ENCODE measurements around the gene PIGU. TPM values are rescaled to one million over a fixed set of nuclear protein-coding genes. Genes with fewer than 3 reads are reported as not detected.
"Not testable (repeated sequence)": the region's sequence is repeated elsewhere in the genome, so short reads cannot be mapped to it uniquely, and the experiment has no call there.

PIGU gene
- total RNA-seq, 1 donor: 9.0 TPM

DNA sequence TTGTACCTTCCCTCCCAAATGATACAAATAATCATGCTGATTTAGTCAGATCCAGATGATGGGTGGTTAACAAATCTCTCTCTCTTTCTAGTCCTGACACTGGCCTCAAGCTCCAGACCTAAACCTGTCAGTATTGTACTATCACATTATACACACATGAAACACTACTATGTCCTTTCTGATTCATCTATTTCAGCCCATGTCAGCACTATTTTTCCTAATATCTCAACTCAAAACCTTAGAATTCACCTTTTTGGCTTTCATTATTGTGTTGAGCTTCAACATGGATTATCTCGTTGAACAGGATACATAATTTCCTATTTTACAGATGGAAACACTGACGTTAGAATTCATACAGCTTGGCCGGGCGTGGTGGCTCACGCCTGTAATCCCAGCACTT lies 3.5 kb downstream of the PIGU start:
- no peaks in the 10 kb centered on the region for H3K27me3 ChIP-seq (ENCODE audit: insufficient read depth, low read length)
- TF ChIP-seq, protein P1, sequence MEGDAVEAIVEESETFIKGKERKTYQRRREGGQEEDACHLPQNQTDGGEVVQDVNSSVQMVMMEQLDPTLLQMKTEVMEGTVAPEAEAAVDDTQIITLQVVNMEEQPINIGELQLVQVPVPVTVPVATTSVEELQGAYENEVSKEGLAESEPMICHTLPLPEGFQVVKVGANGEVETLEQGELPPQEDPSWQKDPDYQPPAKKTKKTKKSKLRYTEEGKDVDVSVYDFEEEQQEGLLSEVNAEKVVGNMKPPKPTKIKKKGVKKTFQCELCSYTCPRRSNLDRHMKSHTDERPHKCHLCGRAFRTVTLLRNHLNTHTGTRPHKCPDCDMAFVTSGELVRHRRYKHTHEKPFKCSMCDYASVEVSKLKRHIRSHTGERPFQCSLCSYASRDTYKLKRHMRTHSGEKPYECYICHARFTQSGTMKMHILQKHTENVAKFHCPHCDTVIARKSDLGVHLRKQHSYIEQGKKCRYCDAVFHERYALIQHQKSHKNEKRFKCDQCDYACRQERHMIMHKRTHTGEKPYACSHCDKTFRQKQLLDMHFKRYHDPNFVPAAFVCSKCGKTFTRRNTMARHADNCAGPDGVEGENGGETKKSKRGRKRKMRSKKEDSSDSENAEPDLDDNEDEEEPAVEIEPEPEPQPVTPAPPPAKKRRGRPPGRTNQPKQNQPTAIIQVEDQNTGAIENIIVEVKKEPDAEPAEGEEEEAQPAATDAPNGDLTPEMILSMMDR (IDR thresholded peaks at IDR 0.05; ENCODE audit: extremely low read depth, low read depth, low read length): no peak
- no peaks in the 10 kb centered on the region for H3K9me3 ChIP-seq (ENCODE audit: low read depth, low read length)
- H3K27ac ChIP-seq (ENCODE audit: low read depth, low read length): no peak overlapping the region
- no peak overlapping the region for H3K4me3 ChIP-seq (ENCODE audit: insufficient read depth, low read length)
- H3K79me2 ChIP-seq (ENCODE audit: insufficient read depth, low read length): peaks cover 25% of the 10 kb centered on the region
- no peaks in the 10 kb centered on the region for H4K20me1 ChIP-seq (ENCODE audit: insufficient read depth, low read length)
- H3K4me1 ChIP-seq (ENCODE audit: insufficient read depth, low read length): peaks cover 9% of the 10 kb centered on the region
- no peak overlapping the region for H2AFZ ChIP-seq (ENCODE audit: low read length)
- H3K4me2 ChIP-seq (ENCODE audit: insufficient read depth, low read length): no peak overlapping the region
- DNase-seq (ENCODE audit: insufficient read length, low spot score, missing footprints): no peak
- H3K36me3 ChIP-seq (ENCODE audit: insufficient read depth, low read length): no peaks in the 10 kb centered on the region

DNA sequence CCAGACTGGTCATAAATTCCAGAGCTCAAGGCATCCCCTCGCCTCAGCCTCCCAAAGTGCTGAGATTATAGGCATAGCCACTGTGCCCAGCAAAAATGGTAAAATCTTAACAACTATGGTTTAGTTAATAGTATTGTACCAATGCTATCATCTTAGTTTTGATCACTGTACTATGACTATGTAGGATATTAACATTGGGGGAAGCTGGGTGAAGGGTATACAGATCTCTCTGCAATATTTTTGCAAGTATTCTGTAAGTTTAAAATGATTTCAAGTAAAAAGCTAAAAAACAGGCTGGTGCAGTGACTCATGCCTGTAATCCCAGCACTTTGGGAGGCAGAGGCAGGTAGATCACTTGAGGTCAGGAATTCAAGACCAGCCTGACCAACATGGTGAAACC lies 7.8 kb downstream of the PIGU start:
- TF ChIP-seq, protein P1 (IDR thresholded peaks at IDR 0.05; ENCODE audit: extremely low read depth, low read depth, low read length): no peak

GRCh38 chr20:34664751-34665150 lies 12.1 kb downstream of the PIGU start:
- not testable (repeated sequence) for DNase-seq (ENCODE audit: insufficient read length, low spot score, missing footprints); H3K4me3 ChIP-seq (ENCODE audit: insufficient read depth, low read length); H3K9me3 ChIP-seq (ENCODE audit: low read depth, low read length); H3K4me2 ChIP-seq (ENCODE audit: insufficient read depth, low read length); H3K4me1 ChIP-seq (ENCODE audit: insufficient read depth, low read length); H2AFZ ChIP-seq (ENCODE audit: low read length); H3K27ac ChIP-seq (ENCODE audit: low read depth, low read length); H3K27me3 ChIP-seq (ENCODE audit: insufficient read depth, low read length); H3K79me2 ChIP-seq (ENCODE audit: insufficient read depth, low read length); H3K36me3 ChIP-seq (ENCODE audit: insufficient read depth, low read length)
- H4K20me1 ChIP-seq (ENCODE audit: insufficient read depth, low read length): peaks cover 15% of the 10 kb centered on the region

More for the DNA sequence above, 7.8 kb downstream of the PIGU start:
- Histone ChIP-seq H3K36me3 (ENCODE audit: insufficient read depth, low read length) (no peaks in the 10 kb centered on the region), H2AFZ (ENCODE audit: low read length) (no peak overlapping the region), H3K27me3 (ENCODE audit: insufficient read depth, low read length) (no peaks in the 10 kb centered on the region), H3K9me3 (ENCODE audit: low read depth, low read length) (no peaks in the 10 kb centered on the region), H3K79me2 (ENCODE audit: insufficient read depth, low read length) (peaks cover 17% of the 10 kb centered on the region), H3K4me1 (ENCODE audit: insufficient read depth, low read length) (no peaks in the 10 kb centered on the region), H3K4me2 (ENCODE audit: insufficient read depth, low read length) (no peak overlapping the region), H3K4me3 (ENCODE audit: insufficient read depth, low read length) (no peak overlapping the region), H4K20me1 (ENCODE audit: insufficient read depth, low read length) (peaks cover 9% of the 10 kb centered on the region), H3K27ac (ENCODE audit: low read depth, low read length) (no peak overlapping the region)
- no peak for DNase-seq (ENCODE audit: insufficient read length, low spot score, missing footprints)

DNA sequence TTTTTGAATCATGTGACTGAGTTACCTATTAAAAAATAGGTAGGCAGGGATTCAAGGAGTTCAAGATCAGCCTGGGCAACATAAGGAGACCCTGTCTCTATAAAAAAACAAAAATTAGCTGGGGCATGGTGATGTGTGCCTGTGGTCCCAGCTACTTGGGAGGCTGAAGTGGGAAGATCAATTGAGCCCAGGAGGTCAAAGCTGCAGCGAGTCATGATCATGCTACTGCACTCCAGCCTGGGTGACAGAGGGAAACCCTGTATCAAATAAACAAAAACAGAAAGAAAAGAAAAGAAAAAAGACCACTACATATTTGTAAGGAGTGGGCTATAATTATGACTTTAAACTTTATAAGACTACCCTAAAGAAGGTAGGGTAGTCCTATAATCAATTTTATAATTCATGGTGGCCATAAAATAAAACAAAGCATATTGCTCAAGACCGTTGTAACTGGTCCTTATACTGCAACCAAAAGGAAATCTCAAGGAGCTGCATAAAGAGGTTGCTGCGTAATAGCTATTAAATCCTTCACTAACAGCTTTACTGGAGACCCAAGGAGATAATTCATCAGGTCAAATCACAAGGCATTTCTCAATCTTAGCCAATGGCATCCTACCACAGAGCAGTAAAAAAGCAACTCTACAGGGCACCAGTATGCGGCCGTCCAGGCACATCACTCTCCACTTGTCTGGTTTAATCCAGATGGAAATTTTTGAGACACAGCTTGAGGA lies 13.5 kb downstream of the PIGU start:
- no peak overlapping the region for H3K4me2 ChIP-seq (ENCODE audit: insufficient read depth, low read length)
- peaks cover 4% of the 10 kb centered on the region for H3K4me1 ChIP-seq (ENCODE audit: insufficient read depth, low read length)
- no peaks in the 10 kb centered on the region for H3K36me3 ChIP-seq (ENCODE audit: insufficient read depth, low read length)
- H4K20me1 ChIP-seq (ENCODE audit: insufficient read depth, low read length): peaks cover 15% of the 10 kb centered on the region
- no peak overlapping the region for H2AFZ ChIP-seq (ENCODE audit: low read length)
- no peak overlapping the region for H3K27ac ChIP-seq (ENCODE audit: low read depth, low read length)
- no peak overlapping the region for H3K4me3 ChIP-seq (ENCODE audit: insufficient read depth, low read length)
- H3K9me3 ChIP-seq (ENCODE audit: low read depth, low read length): no peaks in the 10 kb centered on the region
- peaks cover 5% of the 10 kb centered on the region for H3K79me2 ChIP-seq (ENCODE audit: insufficient read depth, low read length)
- H3K27me3 ChIP-seq (ENCODE audit: insufficient read depth, low read length): no peaks in the 10 kb centered on the region
- DNase-seq (ENCODE audit: insufficient read length, low spot score, missing footprints): no peak
- TF ChIP-seq, protein P1 (IDR thresholded peaks at IDR 0.05; ENCODE audit: extremely low read depth, low read depth, low read length): no peak

DNA sequence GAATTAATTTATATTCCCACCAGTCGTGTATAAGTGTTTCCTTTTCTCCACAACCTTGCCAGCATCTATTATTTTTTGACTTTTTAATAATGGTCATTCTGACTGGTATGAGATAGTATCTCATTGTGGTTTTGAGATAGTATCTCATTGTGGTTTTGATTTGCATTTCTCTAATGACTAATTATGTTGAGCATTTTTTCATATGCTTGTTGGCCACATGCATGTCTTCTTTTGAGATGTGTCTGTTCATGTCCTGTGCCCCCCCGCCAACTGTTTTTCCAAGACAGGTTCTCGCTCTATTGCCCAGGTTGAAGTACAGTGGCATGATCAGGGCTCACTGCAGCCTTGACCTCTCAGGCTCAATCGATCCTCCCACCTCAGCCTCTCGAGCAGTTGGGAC lies 15.1 kb downstream of the PIGU start:
- not testable (repeated sequence) for H3K9me3 ChIP-seq (ENCODE audit: low read depth, low read length); H3K4me1 ChIP-seq (ENCODE audit: insufficient read depth, low read length); H3K27ac ChIP-seq (ENCODE audit: low read depth, low read length); H3K36me3 ChIP-seq (ENCODE audit: insufficient read depth, low read length); H2AFZ ChIP-seq (ENCODE audit: low read length); H3K4me3 ChIP-seq (ENCODE audit: insufficient read depth, low read length); H3K79me2 ChIP-seq (ENCODE audit: insufficient read depth, low read length); H3K27me3 ChIP-seq (ENCODE audit: insufficient read depth, low read length); DNase-seq (ENCODE audit: insufficient read length, low spot score, missing footprints); H4K20me1 ChIP-seq (ENCODE audit: insufficient read depth, low read length); H3K4me2 ChIP-seq (ENCODE audit: insufficient read depth, low read length)

- not testable (repeated sequence) for H2AFZ ChIP-seq (ENCODE audit: low read length); H3K79me2 ChIP-seq (ENCODE audit: insufficient read depth, low read length); H3K9me3 ChIP-seq (ENCODE audit: low read depth, low read length); H3K4me2 ChIP-seq (ENCODE audit: insufficient read depth, low read length); H3K36me3 ChIP-seq (ENCODE audit: insufficient read depth, low read length); DNase-seq (ENCODE audit: insufficient read length, low spot score, missing footprints); H4K20me1 ChIP-seq (ENCODE audit: insufficient read depth, low read length); H3K4me1 ChIP-seq (ENCODE audit: insufficient read depth, low read length); H3K27me3 ChIP-seq (ENCODE audit: insufficient read depth, low read length); H3K4me3 ChIP-seq (ENCODE audit: insufficient read depth, low read length); H3K27ac ChIP-seq (ENCODE audit: low read depth, low read length)
Observed at GRCh38 chr20:34658654-34659053, 18.2 kb downstream of the PIGU start.

Measured in osteoblast (primary cell).